H1 (cell line): ENCODE data around the gene MRPL3. TPM values are rescaled to one million over a fixed set of nuclear protein-coding genes. Genes with fewer than 3 reads are reported as not detected.

Experiments used
- polyA plus RNA-seq, 7 experiments: library from polyadenylated mRNA; depleted of rRNA in 3 of 7; stranded (reverse) in 5 of 7; unstranded in 2 of 7; fragments of >200 nt in 5 of 7; fragments of 200-250 nt in 2 of 7; gene quantifications; 1 replicate in 5 of 7; 2 replicates in 1 of 7; 4 replicates in 1 of 7; pipeline versions ENCODE4 v1.2.1 to v1.2.3, GENCODE V29; 2011 to 2013; ENCODE audit warnings: missing spikeins in 2 of 7, mixed read lengths in 2 of 7
- small RNA-seq: library from polyadenylated mRNA; stranded (forward); fragments of <200 nt; extraction: miRNeasy Mini kit (QIAGEN cat#:217004); gene quantifications from one replicate; pipeline ENCODE3, GENCODE V24; 2013; ENCODE audit not compliant: insufficient read depth
- total RNA-seq: library from RNA; stranded (reverse); fragmentation: NEBNext Ultra II Directional; extraction: Animal tissue kit (Norgen Biotek cat#: 25700); gene quantifications from 2 replicates; pipeline ENCODE4 v1.2.1, GENCODE V29; 2021

MRPL3 gene
- total and polyA plus RNA-seq, 2 of the 8 experiments (the other 6 are each of a cell fraction or from before 2014, with no cell fraction given), result 164 to 175 TPM

Small RNAs within 50 kb of the gene (small RNA-seq; reads per million reads assigned to genes)
- gene AC107027.2 (not detected), gene SNORA58 (19.0 reads per million, percentile 91 among the genes with 10 or more reads in this experiment)

Other genes with a start within 250 kb of the MRPL3 start
- 18.3 and 19.1 TPM in 2 replicates for gene NUDT16, start 121.2 kb downstream of the MRPL3 start, total RNA-seq
- gene NUDT16, start 121.2 kb downstream of the MRPL3 start, polyA plus RNA-seq (2011; rRNA removed), result 8.5 and 12.2 TPM in 2 replicates